Stimulated activated CD8-positive, alpha-beta memory T cell treated with anti-CD3 and anti-CD28 coated beads, Interleukin-7, amount 100 ng/mL, for 48 hours (primary cell): ENCODE data around the gene REP15.
"Not testable (repeated sequence)": the region's sequence is repeated elsewhere in the genome, so short reads cannot be mapped to it uniquely, and the experiment has no call there.

Source experiments
- DNase-seq, 2 donors: peaks; one replicate each; pipeline ENCODE4 v3.0.0-alpha.2; 2020; ENCODE audit warnings: low read depth in 1 of 2; ENCODE audit errors: extremely low read depth in 1 of 2

REP15 gene, protein sequence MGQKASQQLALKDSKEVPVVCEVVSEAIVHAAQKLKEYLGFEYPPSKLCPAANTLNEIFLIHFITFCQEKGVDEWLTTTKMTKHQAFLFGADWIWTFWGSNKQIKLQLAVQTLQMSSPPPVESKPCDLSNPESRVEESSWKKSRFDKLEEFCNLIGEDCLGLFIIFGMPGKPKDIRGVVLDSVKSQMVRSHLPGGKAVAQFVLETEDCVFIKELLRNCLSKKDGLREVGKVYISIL

DNA sequence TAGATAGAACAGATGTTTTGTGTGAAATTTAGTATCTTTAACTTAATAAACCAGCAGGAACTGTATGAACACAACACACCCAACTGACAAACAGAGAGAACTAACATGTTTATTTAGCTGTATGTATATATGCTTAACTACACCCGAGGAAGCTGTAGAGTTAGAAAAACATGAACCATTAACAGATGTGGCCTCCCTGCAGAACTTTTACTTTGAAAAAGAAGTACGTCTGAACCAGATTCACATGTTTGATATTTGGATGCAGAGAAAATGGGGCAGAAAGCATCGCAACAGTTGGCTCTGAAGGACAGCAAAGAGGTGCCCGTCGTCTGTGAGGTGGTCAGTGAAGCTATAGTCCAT lies at the start of gene REP15:
Gene REP15 (plus strand): TSS at position 155 of the 360 bp plus-strand sequence. CDS start 116 bp downstream, at position 271.
- no peak for DNase-seq

DNA sequence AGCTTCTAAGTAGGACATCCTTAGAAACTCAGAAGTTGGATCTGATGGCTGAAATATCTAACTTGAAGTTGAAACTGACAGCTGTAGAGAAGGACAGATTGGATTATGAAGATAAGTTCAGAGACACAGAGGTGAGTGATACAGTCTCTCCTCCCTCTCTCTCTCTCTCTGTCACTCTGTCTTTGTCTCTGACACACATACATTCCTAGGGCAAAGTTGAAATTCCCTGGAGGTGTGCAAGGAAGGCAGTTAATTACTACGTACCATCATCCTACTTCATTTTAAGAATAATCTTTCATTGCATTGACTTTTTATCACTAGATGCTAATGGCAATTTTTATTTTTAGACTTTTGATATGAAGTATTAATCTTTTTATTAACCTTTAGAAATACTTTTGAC lies 46.2 kb upstream of the REP15 start:
- no peak for DNase-seq

DNA sequence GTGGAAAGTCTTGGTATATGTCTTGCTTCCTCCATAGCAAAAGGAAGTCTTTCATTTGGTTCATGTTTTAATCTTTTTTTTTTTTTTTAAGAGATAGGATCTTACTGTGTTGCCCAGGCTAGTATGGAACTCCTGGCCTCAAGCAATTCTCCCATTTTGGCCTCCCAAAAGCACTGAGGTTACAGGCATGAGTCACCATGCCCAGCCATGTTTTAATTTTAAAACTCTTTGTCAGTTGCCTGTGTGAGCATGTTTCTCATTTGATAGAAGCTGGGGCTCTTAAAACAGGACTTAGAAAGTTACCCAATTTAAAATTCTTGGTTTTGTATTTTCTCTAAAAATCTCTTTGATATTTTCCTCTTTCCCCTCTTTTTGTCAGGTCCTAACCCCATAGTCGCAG lies 45.0 kb upstream of the REP15 start:
- DNase-seq, result no peak

DNA sequence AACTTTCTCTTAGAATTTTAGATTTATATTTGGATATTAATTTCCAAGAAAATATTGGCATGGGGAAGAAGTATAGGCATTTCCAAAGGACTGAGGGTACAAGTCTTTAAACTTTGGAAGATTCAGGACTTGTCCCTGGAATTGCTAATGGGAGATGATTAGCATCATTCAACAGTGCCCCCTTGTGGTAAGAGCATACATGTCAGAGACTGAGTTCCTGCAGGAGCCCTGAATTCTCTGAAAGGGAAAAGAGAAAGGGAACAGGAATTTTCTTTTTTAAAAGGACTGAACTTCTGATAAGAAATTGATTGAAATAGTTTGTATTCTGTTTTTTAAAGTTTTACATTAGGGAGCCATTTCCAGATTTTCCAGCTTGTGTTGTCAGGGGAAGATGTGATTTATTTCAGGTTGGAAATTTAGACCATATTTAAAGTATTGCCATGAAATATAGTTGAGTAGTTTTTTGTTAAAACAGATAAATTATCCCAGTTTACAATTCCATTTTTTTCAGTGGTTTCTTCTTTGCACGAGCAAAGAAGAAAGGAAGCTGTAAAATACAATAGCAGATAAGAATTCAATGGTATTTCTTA lies 44.0 kb upstream of the REP15 start:
- no peak for DNase-seq

DNA sequence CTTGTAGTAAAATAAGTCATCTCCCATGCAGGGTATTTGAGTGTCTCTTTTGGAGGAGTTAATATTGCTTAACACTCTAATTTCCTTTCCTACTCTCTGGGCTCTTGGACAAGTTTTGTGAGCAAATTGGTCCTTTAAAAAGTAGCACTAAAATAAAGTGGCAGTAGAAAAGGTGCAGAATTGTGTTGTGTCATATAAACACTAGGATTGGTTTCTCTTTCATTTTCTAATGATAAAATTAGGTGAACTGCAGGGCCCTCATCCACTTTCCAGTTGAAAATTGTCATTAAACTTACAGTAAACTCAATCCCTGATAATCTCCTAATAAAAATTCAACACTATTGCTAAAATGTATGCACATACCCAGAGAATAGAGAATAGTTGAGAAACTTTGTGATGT lies 42.6 kb upstream of the REP15 start:
- no peak for DNase-seq

DNA sequence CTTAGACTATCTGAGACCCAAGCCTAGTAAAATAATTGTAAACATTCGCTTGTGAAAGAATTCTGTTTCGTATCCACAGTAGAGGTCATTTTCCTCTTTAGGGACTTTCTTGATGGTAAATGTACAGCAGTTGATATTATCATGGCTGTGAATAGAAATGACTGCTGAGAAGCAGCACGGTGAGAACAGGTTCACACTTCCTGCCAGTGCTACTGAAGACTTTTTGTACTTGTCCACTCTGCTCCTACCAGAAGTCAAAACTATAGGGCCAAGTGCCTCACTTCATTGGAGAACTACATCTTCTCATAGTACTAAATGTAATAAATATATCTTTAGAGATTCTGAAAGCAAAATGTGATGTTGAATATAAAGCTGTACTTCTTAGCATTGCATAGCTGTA lies 40.8 kb upstream of the REP15 start:
- DNase-seq, result not testable (repeated sequence)

DNA sequence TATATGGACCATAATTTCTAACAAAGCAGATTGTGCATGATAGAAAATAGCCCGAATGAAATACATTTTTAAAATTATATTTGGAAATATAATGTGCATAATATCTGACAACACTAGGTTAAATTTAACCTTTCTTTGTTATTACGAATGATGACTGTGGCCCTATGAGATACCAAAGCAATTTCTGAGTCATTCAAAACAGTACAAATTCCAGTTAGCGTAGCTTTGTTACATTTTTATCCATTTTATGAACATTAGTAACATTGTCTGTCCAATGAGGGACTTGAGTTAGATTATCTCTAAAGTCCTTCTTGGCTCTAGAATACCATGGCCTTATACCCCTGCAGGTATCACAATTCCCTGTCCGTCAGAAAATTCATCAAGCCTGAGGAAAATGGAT lies 39.0 kb upstream of the REP15 start:
- no peak for DNase-seq

DNA sequence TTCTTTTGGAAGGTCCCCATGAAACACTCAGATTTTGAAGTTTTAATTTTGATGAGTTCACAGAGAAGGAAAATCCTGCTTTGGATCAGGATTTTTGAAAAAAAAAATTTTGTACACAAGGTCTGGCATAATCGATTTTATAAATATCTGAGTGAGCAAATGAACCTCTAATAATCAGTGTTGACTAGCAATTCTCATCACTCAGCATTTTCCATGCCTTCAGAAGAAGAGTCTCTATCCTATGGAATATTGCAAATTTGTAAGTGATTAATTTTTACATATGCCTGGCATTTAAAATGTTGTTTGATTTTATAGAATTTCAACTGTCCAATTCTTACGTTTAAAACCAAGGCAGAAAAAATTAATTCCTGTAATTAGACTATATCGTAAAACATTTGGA lies 30.5 kb upstream of the REP15 start:
- DNase-seq, result no peak

DNA sequence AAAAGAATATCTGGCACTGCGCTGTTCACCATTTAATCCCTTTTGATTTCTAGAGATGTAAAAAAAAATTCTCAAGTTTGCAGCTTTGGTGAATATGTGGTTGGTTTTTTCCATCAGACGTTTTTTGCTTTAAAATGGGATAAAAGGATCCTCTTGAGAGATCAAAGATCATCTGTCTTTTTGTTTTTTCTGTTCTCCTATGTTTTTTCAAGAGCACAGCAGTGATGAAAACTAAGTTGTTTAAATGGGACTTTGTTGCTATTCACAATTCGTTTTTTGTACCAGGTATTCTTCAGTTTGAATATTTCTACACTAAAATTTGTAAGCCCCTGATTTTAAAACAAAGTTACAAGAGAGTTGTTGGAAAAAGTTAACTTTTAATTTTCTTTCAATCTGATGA lies 29.7 kb upstream of the REP15 start:
- no peak for DNase-seq

DNA sequence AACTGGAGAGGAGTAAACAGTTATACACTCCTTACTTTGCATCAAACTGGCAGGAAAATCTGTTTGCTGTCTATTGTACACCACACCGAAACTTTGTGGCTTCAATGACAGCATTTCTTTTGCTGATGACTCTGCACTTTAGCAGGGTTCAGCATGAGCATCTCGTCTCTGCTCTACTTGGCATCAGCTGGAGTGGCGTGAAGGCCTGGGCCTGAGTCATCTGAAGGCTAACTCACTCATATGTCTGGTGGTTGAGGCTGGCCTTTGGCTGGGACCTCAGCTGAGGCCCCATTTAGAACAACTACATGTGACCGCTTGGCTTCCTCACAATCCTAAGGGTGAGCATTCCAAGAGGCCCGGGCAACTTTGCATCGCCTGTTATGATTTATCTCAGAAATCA lies 28.7 kb upstream of the REP15 start:
- no peak for DNase-seq

DNA sequence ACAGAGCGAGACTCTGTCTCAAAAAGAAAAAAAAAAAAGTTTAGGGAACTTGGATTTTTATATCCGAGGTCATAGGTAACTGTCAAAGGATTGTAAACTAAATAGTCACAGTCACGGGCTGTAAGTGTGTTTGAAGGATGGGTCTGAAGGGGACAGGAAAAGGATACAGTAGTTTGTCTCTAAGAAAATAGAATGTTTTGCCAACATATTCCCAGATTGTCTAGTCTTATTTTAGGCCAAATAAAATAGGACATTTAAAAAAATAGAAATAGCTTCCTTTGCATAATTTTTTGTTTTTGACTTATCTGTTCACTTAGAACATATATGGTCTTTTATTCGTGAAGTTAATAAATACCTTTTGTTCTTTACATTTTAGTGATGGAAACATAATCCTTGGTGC lies 24.2 kb upstream of the REP15 start:
- no peak for DNase-seq

DNA sequence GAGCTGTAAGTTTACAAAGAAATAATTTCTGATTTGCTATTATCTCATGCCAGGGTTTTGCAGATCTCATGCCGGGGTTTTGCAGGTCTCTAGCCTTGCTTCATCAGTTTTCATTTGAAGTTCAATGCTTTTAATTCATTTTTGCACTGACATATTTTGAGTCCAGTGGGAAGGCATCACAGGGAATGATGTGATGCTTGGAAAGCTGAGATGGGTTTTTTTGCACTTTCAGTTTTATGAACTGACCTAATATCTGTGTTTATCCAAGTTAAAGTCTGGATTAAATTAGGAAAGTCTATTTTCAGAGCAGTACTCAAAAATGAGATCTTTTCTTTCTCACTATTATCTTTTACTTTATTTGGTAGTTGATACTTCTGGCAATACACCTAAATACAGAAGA lies 23.6 kb upstream of the REP15 start:
- DNase-seq, result no peak

DNA sequence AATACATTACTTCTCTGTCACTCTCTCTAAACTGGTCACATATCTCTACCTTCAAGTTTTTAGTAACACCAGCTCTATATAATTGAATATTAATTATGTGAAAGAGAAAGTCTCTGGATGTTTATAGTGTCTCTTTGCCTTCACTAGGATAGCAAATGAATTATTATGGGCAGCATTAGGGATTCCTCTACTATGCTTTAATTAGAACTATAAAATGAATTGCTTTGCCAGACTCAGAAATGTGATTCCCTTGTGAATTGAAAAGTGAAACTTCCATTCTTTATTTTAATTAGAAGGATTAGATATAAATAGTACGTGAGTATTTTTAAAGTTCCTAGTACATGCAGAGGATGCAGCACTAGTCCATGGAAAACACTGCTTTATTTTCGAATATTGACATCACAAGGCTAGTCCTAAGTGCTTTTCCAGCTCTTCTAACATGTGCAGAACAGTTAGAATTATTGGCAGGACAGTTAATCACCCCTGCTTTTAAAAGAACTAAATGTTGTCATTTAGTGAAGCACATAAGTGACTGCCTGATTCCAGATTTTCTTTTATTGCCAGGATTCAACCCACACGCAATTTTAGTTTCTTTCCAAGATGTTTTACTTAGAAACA lies 23.0 kb upstream of the REP15 start:
- no peak for DNase-seq

DNA sequence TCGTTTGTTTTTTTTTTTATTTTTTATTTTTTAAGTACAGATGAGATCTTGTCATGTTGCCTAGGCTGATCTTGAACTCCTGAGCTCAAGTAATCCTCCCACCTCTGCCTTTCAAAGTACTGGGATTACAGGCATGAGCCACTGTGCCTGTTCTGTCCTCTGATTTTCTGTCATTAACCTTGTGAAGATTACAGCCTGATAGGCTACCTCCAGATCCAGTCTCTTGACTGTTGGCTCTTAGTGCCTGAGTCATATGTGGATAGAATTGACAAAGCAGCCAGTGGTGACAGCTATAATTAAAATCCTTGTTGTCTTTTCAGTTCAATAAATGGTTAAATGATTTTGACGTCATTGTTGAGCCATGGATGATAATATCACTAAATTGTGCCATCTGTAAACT lies 21.3 kb upstream of the REP15 start:
- no peak for DNase-seq

DNA sequence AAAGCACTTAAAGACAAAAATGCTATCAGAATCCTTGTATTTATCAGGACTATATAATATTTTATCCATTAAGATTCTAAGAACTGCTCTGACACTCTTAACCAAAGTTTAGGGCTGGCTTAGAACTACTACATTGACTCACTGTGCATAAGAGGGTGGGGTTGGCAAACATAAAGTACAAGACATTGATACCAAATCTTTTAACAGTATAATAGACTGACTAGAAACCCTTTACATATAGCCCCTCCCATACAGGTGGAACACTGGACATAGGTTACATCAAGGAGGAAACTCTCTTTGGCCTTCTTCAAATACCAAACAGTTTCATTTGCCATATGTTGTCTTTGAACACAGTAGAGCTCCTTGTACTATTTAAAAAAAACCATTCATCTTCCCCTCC lies 15.6 kb upstream of the REP15 start:
- no peak for DNase-seq

DNA sequence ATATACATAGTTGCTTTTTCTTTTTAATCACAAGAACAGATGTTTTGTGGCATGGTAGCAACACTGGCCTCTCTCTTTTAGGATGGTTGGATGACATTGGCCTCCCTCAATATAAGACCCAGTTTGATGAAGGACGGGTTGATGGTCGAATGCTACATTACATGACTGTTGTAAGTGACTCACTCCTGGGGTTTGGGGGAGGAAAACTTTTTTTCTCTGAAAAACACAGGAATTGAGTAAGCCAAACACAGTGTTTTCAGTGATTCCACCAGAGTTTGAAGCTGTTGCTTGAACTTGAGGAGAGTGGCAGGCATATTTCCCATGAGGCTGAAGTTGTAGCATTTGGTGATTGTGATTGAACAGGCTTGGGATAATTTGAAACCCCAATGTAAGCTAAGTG lies 13.7 kb upstream of the REP15 start:
- no peak for DNase-seq

DNA sequence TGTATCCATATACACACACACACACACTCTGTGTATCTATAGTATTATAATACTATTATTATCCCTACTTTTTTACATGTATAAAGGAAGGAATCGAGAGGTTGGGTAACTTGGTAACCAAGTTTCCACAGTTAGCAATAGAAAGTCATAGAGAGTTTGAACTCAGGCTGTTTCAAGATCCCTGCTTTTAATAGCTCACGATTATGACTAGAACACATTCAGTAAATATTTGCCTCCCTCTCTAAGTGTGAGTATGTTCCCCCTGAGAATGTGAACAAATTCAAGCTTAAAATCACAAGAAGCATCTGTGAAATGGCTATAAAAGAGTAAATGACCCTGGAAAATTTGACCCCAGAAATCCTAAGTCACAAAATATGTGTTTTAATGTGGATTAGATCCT lies 11.0 kb upstream of the REP15 start:
- no peak for DNase-seq

DNA sequence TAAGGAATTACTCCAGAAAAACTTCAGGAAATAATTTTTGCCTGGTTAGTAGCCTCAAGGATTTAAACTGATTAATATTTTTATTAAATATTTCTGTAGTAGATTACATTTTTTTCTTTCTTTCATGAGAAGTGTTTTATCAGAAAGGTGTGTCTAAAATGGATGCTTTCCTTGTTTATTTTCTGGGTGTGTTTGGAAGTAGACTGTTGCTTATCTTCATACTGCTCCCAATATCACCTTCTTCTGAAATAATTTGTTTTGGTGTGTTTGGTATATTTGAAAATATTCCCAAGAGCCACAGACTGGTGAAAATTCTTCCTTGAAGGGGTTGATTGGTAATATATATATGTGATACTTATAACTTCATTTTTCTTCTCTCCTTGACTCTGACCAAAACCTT lies 10.1 kb upstream of the REP15 start:
- no peak for DNase-seq

DNA sequence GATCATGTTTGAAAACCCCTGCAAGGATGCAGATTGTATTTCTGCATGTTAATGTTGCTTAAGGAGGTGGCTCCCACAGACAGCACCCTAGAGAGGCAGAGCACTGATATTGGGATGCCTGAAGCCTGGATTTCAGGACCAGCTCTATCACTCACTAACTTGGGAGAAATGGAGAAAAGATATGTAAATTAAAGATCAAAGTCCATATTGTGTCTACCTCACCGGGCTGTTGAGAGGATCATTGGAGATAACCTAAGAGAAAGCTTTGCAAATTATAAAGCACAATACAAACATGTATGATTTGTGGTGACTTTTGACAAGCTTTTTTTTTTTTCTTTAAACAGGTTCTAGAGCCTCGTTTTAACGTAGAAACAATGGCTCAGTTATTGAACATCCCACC lies 7.6 kb upstream of the REP15 start:
- DNase-seq, result no peak

DNA sequence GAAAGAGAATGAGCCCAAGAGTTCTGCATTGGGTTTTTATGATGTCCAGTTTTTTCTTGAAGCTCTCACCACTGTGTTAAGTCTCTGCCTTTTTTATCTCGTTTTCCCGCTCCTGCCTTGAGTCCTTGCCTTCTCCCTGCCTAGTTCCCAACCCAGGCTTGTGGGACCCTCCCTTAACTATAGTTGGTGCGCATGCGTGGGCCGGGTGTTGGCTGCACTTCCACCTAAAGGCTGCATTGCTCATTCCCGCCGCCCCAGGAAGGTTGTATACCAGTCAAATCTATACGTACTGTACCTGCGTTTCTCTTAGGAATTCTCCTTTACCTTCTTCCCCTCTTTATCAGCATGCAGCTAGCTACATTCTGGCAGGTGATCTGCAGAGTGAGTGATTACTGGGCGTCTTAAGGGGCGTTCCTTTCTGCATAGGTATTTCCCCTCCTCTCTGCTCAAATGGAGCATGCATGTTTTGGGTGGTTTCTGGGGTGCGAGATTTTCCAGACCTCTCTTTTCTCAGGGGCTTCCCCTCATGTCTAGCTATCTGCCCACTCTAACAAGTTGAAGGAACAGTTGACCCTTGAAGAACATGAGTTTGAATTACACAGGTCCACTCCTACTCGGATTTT lies 6.6 kb upstream of the REP15 start:
- DNase-seq, result no peak

DNA sequence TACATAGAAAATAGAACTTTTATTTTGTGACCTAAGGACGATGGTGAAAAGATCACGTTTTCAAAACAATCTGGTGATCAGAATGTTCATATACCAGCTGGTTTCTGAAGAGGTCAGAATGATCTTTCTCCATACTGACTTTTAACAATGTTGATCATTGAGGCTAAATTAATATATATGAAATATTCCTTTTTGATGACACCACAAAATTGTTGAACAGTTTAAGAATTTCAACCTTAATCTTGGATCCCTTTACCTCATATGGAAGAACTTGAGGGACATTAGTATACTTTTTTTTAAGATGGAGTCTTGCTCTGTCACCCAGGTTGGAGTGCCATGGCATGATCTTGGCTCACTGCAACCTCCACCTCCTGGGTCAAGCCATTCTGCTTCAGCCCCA lies 2.8 kb upstream of the REP15 start:
- DNase-seq, result no peak

DNA sequence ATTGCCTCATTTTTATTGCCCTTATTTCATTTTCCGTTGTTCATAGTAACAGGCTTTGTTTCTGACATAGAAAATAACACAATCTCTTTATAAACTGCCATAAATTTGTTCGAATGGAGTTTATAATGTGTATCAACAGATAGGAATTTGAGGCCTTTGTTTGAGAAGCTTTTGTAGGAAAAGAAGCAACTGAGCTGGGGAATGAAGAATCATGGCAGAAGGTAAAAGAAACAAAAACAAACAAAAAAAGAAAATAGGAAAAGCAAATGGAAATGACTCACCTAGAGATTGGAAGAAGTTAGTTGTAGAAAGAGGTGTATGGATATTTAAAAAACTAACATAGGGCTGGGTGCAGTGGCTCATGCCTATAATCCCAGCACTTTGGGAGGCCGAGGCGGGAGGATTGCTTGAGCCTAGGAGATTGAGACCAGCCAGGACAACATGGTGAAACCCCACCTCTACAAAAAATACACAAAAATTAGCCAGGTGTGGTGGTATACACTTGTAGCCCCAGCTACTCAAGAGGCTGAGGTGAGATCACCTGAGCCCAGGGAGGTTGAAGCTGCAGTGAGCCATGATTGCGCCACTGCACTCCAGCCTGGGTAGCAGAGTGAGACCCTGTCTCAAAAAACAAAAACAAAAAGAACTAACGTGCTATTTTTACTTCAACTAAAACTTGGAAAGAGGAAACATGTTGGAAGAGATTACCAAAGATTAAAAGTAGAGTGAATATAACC lies 523 bp upstream of the REP15 start:
- DNase-seq, result no peak
